K562 (cell line): Measurements from ENCODE around the gene CACNA1C. TPM values are rescaled to one million over a fixed set of nuclear protein-coding genes. Genes with fewer than 3 reads are reported as not detected.

Source experiments
- ATAC-seq: fragments of 200-7000 bp; cut with Tn5 transposase; 3 replicates; pipeline ENCODE4 v1.9.1; 2020; ENCODE audit warnings: moderate library complexity
- BruUV-seq: library from RNA; stranded (reverse); fragments of 400-500 nt; replicated peaks from 2 replicates; lab custom pipeline; 2021; lab: Mats Ljungman, UMichigan
- CTCF ChIA-PET: fragments of 300-600 bp; formaldehyde crosslinking; extraction: SDS; loops from one replicate; lab custom pipeline; 2021; ENCODE audit warnings: low intra/inter-chr PET ratio; lab: Yijun Ruan, JAX
- POLR2A ChIA-PET: fragments of 300-600, 350-650 bp; sonication (Branson Sonifier 250); formaldehyde crosslinking; extraction: SDS; loops from one replicate; lab custom pipeline; 2021; ENCODE audit warnings: antibody characterized with exemption, inconsistent platforms; lab: Yijun Ruan, JAX
- DNase-seq, 4 experiments: peaks; one replicate each; pipeline versions ENCODE4 v3.0.0 to v3.0.0-alpha.2; 2011 to 2018; ENCODE audit warnings: low spot score in 3 of 4, mixed read lengths in 3 of 4; ENCODE audit errors: extremely low read depth in 1 of 4
- FAIRE-seq: peaks from 2 replicates; lab custom pipeline; 2011; peaks lifted over from hg19 to GRCh38; lab: Jason Lieb, UNC
- H2AFZ ChIP-seq: 2 replicates; pipeline ENCODE4 v1.6.0; 2011; ENCODE audit warnings: low read depth, low read length, control low read depth, inconsistent platforms
- H3K27ac ChIP-seq: fragments of 200-600 bp; 3 replicates; pipeline ENCODE4 v1.8.0; 2011; ENCODE audit warnings: low read depth, mild to moderate bottlenecking, control low read depth, inconsistent platforms, low read length, moderate library complexity, mixed read lengths; ENCODE audit errors: extremely low read depth
- H3K27me3 ChIP-seq, 2 experiments: fragments of 300-600 bp in 1 of 2; 2 replicates in 1 of 2; 3 replicates in 1 of 2; pipeline versions ENCODE4 v1.6.0 to v1.8.0; 2011; ENCODE audit warnings: inconsistent platforms in 2 of 2, low read length in 2 of 2, mild to moderate bottlenecking in 1 of 2, mixed read lengths in 1 of 2, moderate library complexity in 1 of 2; ENCODE audit not compliant: control insufficient read depth in 2 of 2, insufficient read depth in 2 of 2
- H3K36me3 ChIP-seq: fragments of 300-600 bp; 3 replicates; pipeline ENCODE4 v1.8.0; 2011; ENCODE audit warnings: mild to moderate bottlenecking, low read length, inconsistent platforms; ENCODE audit not compliant: control insufficient read depth, insufficient read depth
- H3K4me1 ChIP-seq, 2 experiments: fragments of 200-600 bp in 1 of 2; replicated peaks in 1 of 2; 2 replicates in 1 of 2; 3 replicates in 1 of 2; pipeline versions ENCODE4 v1.5.1 to v1.8.0; 2011; ENCODE audit warnings: inconsistent platforms in 2 of 2, low read length in 2 of 2, mild to moderate bottlenecking in 1 of 2, mixed read lengths in 1 of 2, moderate library complexity in 1 of 2; ENCODE audit not compliant: control insufficient read depth in 2 of 2, insufficient read depth in 2 of 2
- H3K4me2 ChIP-seq: 2 replicates; pipeline ENCODE4 v1.6.1; 2011; ENCODE audit warnings: low read length, control low read depth, inconsistent platforms, mixed read lengths; ENCODE audit not compliant: insufficient read depth
- H3K4me3 ChIP-seq: fragments of 200-600 bp; sonication (generic), shearing (Covaris generic); 2 replicates; pipeline ENCODE4 v1.5.1; 2016; ENCODE audit warnings: control low read depth, inconsistent platforms
- H3K79me2 ChIP-seq: fragments of 200-600 bp; 3 replicates; pipeline ENCODE4 v1.8.0; 2011; ENCODE audit warnings: low read length, inconsistent platforms; ENCODE audit not compliant: control insufficient read depth, insufficient read depth
- H3K9ac ChIP-seq, 2 experiments: 2 replicates each; pipeline versions ENCODE4 v1.6.0 to v1.6.1; 2011; ENCODE audit warnings: low read depth in 2 of 2, low read length in 2 of 2, control low read depth in 1 of 2, inconsistent platforms in 1 of 2, mild to moderate bottlenecking in 1 of 2, mixed read lengths in 1 of 2; ENCODE audit not compliant: insufficient read depth in 1 of 2
- H3K9me1 ChIP-seq: one replicate; pipeline ENCODE4 v1.6.0; 2011; ENCODE audit warnings: inconsistent platforms, mild to moderate bottlenecking, low read length, moderate library complexity; ENCODE audit not compliant: control insufficient read depth, insufficient read depth
- H3K9me3 ChIP-seq: replicated peaks from 2 replicates; pipeline ENCODE4 v1.5.1; 2011; ENCODE audit warnings: low read depth, low read length, inconsistent platforms; ENCODE audit not compliant: control insufficient read depth, insufficient read depth
- H4K20me1 ChIP-seq: replicated peaks from 2 replicates; pipeline ENCODE4 v1.6.1; 2011; ENCODE audit warnings: low read length, inconsistent platforms, mixed read lengths; ENCODE audit not compliant: control insufficient read depth, insufficient read depth
- C11orf30 ChIP-seq: fragments of 450-650 bp; IDR thresholded peaks from 2 replicates; pipeline ENCODE4 v1.6.1; 2016; ENCODE audit warnings: low read depth, mild to moderate bottlenecking
- CBX8 ChIP-seq: fragments of 200-600 bp; sonication (generic); IDR thresholded peaks from 2 replicates; pipeline ENCODE4 v1.6.1; 2012; ENCODE audit warnings: borderline replicate concordance, mixed run types, low read depth, mild to moderate bottlenecking, moderate library complexity, mixed read lengths, low read length, control low read depth, inconsistent platforms; ENCODE audit not compliant: poor library complexity, severe bottlenecking; ENCODE audit errors: extremely low read depth
- RAD51 ChIP-seq: fragments of 450-650 bp; IDR thresholded peaks from 2 replicates; pipeline ENCODE4 v1.7.1; 2016; ENCODE audit warnings: low read depth, mild to moderate bottlenecking, borderline replicate concordance
- RCOR1 ChIP-seq, 2 experiments: IDR thresholded peaks; 2 replicates each; pipeline ENCODE4 v1.6.1; 2012; ENCODE audit warnings: low read depth in 2 of 2, low read length in 2 of 2, borderline replicate concordance in 1 of 2, improper control_type of control experiment in 1 of 2
- ZBTB43 ChIP-seq: sonication (generic); formaldehyde crosslinking; IDR thresholded peaks from 2 replicates; pipeline ENCODE4 v1.8.0; 2023; ENCODE audit warnings: mild to moderate bottlenecking, missing genetic modification reagents
- ZNF507 ChIP-seq: conservative IDR thresholded peaks from 2 replicates; pipeline ENCODE4 v1.6.1; 2017; ENCODE audit warnings: missing genetic modification characterization, missing compliant biosample characterization
- WGBS: fragments of 100-300 bp; shearing (Covaris generic); methylation state at CpG from one replicate; pipeline ENCODE4 v1.1.6; 2016; ENCODE audit warnings: low coverage, mixed read lengths; ENCODE audit not compliant: insufficient coverage; ENCODE audit errors: missing lambda C conversion rate; 5-methylcytosine and 5-hydroxymethylcytosine counted together
- in situ Hi-C: fragments of 300-500 bp; cut with MboI; formaldehyde crosslinking; loops from 4 replicates; pipeline ENCODE4 v1.15.0; 2018; ENCODE audit warnings: inconsistent platforms, mixed read lengths
- intact Hi-C: fragments of 100-400 bp; cut with micrococcal nuclease; formaldehyde crosslinking; loops from 2 replicates; pipeline ENCODE4 v1.14.2; 2022
- polyA plus RNA-seq, 8 experiments: library from polyadenylated mRNA; depleted of rRNA in 4 of 8; stranded (reverse) in 5 of 8; unstranded in 3 of 8; fragments of >200 nt; fragmentation: Nextera tagmentation in 2 of 8; fragmentation: Illumina TruSeq in 1 of 8; extraction: Ambion mirVana in 2 of 8; extraction: Trizol in 1 of 8; gene quantifications; 2 replicates each; pipeline versions ENCODE4 v1.2.1 to v1.2.3, GENCODE V29; 2011 to 2014; ENCODE audit warnings: inconsistent platforms in 1 of 8, missing spikeins in 1 of 8
- total RNA-seq, 7 experiments: library from RNA; depleted of rRNA in 6 of 7; stranded (reverse); fragments of >200 nt in 6 of 7; fragmentation: Illumina TruSeq in 2 of 7; extraction: Trizol in 2 of 7; gene quantifications; 2 replicates each; pipeline versions ENCODE4 v1.2.1 to v1.2.3, GENCODE V29; 2011 to 2021; ENCODE audit warnings: low replicate concordance in 1 of 7
- TF ChIP-seq, protein P1 (sequence below): fragments of 250-450 bp; sonication (Bioruptor Pico); IDR thresholded peaks from 2 replicates; pipeline ENCODE4 v1.5.1; 2021; ENCODE audit warnings: mild to moderate bottlenecking

CACNA1C gene
- total and polyA plus RNA-seq, 9 of the 15 experiments (the other 6 are each of a cell fraction or from before 2014, with no cell fraction given), result not detected

- TF ChIP-seq ZNF507 (tag), result no peak
- TF ChIP-seq ZBTB43, result no peak
- no peak for TF ChIP-seq CBX8
- no peak for TF ChIP-seq C11orf30
- TF ChIP-seq, protein P1, sequence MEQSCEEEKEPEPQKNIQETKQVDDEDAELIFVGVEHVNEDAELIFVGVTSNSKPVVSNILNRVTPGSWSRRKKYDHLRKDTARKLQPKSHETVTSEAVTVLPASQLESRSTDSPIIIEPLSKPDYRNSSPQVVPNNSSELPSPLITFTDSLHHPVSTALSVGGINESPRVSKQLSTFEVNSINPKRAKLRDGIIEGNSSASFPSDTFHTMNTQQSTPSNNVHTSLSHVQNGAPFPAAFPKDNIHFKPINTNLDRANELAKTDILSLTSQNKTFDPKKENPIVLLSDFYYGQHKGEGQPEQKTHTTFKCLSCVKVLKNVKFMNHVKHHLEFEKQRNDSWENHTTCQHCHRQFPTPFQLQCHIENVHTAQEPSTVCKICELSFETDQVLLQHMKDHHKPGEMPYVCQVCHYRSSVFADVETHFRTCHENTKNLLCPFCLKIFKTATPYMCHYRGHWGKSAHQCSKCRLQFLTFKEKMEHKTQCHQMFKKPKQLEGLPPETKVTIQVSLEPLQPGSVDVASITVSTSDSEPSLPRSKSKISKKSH (CRISPR knock-in tag), result no peak
- TF ChIP-seq, all 486 proteins: peak for 0
Measured at GRCh38 chr12:2465681-2466080, 412.9 kb downstream of the CACNA1C start (continued).

DNA sequence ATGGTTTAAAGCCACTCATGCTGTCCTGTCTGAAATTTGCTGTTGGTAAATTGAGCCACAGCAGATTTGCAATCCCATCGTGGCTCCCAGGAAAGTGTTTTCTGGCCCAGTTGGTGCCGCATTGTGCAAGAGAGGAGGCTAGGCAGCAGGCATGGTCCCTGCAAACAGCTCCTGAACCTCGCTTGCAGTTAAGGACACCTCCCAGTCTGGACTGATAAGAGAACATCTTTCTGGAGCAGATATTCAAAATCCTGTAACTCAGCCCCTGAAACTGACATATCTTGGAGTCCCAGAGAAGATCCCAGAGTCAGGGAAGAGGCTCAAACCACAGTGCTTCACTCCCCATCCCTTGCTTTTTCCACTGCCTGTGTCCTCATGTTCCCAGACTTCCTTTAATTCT is 413.4 kb downstream of the CACNA1C start:
- no peak overlapping the region for H3K9ac ChIP-seq
- H3K4me3 ChIP-seq, result no peak overlapping the region
- no peak for DNase-seq
- H3K9me1 ChIP-seq, result no peaks in the 10 kb centered on the region
- no peak for ATAC-seq
- intact Hi-C loops (no loop called here), in situ Hi-C loops (no loop called here)
- POLR2A ChIA-PET, result no interaction called here
- no peak for TF ChIP-seq RAD51
- no peak for TF ChIP-seq RCOR1 (IDR thresholded peaks at IDR 0.05; ENCODE audit: borderline replicate concordance in 1 of 2, low read depth in 2 of 2, low read length in 2 of 2)
- WGBS, result 0% methylated on average over 3 of the region's 3 CpGs
- BruUV-seq, result no TSS peak
- no peaks in the 10 kb centered on the region for H3K79me2 ChIP-seq
- peaks cover 3 to 27% of the 10 kb centered on the region in 2 experiments for H3K27me3 ChIP-seq
- no peaks in the 10 kb centered on the region for H3K9me3 ChIP-seq
- no peaks in the 10 kb centered on the region; the same call in 1 of the 2 replicates for H4K20me1 ChIP-seq
- H3K4me2 ChIP-seq, result no peak overlapping the region
- CTCF ChIA-PET, result no interaction called here
- no peak overlapping the region for H3K27ac ChIP-seq
- FAIRE-seq, result no peak
- H2AFZ ChIP-seq, result no peak overlapping the region
- no peaks in the 10 kb centered on the region for H3K36me3 ChIP-seq
- no peaks in the 10 kb centered on the region; a peak in 1 of 5 replicates for H3K4me1 ChIP-seq
